Astrocyte (in vitro differentiated cells and primary cell): ENCODE measurements around the gene CARTPT. TPM values are rescaled to one million over a fixed set of nuclear protein-coding genes. Genes with fewer than 3 reads are reported as not detected.

Experiments
- DNase-seq: peaks from one replicate; pipeline ENCODE4 v3.0.0-alpha.2; 2010; ENCODE audit warnings: low read depth
- FAIRE-seq: peaks from 2 replicates; lab custom pipeline; 2011; peaks lifted over from hg19 to GRCh38; lab: Jason Lieb, UNC
- H2AFZ ChIP-seq: 2 replicates; pipeline ENCODE4 v1.6.0; 2012; ENCODE audit warnings: low read depth, low read length, inconsistent platforms
- H3K27ac ChIP-seq: 2 replicates; pipeline ENCODE4 v1.5.1; 2011; ENCODE audit warnings: low read depth, low read length, inconsistent platforms
- H3K27me3 ChIP-seq: 2 replicates; pipeline ENCODE4 v1.6.0; 2011; ENCODE audit warnings: low read length, inconsistent platforms; ENCODE audit not compliant: insufficient read depth
- H3K36me3 ChIP-seq: 2 replicates; pipeline ENCODE4 v1.5.1; 2011; ENCODE audit warnings: low read length, inconsistent platforms; ENCODE audit not compliant: insufficient read depth
- H3K4me1 ChIP-seq: 2 replicates; pipeline ENCODE4 v1.5.1; 2011; ENCODE audit warnings: low read length, inconsistent platforms; ENCODE audit not compliant: insufficient read depth
- H3K4me2 ChIP-seq: 2 replicates; pipeline ENCODE4 v1.6.0; 2012; ENCODE audit warnings: low read length, inconsistent platforms
- H3K4me3 ChIP-seq: 2 replicates; pipeline ENCODE4 v1.5.1; 2011; ENCODE audit warnings: low read depth, mild to moderate bottlenecking, low read length, inconsistent platforms; ENCODE audit not compliant: insufficient read depth
- H3K79me2 ChIP-seq: 2 replicates; pipeline ENCODE4 v1.6.0; 2012; ENCODE audit warnings: mild to moderate bottlenecking, low read length, inconsistent platforms; ENCODE audit not compliant: insufficient read depth
- H3K9ac ChIP-seq: 2 replicates; pipeline ENCODE4 v1.6.0; 2012; ENCODE audit warnings: mild to moderate bottlenecking, low read length, inconsistent platforms
- H3K9me3 ChIP-seq: 2 replicates; pipeline ENCODE4 v1.5.1; 2012; ENCODE audit warnings: low read depth, mild to moderate bottlenecking, low read length, inconsistent platforms; ENCODE audit not compliant: insufficient read depth
- H4K20me1 ChIP-seq: 2 replicates; pipeline ENCODE4 v1.6.0; 2012; ENCODE audit warnings: low read length, inconsistent platforms; ENCODE audit not compliant: insufficient read depth
- H3K27ac Mint-ChIP-seq: one replicate; pipeline ENCODE4 v1.8.0; 2021; ENCODE audit warnings: mild to moderate bottlenecking, mixed read lengths; ENCODE audit not compliant: unreplicated experiment
- H3K27me3 Mint-ChIP-seq: one replicate; pipeline ENCODE4 v1.8.0; 2021; ENCODE audit warnings: low read depth, mixed read lengths; ENCODE audit not compliant: unreplicated experiment
- H3K36me3 Mint-ChIP-seq: one replicate; pipeline ENCODE4 v1.8.0; 2021; ENCODE audit warnings: low read depth, mixed read lengths; ENCODE audit not compliant: unreplicated experiment
- H3K4me1 Mint-ChIP-seq: one replicate; pipeline ENCODE4 v1.8.0; 2021; ENCODE audit warnings: low read depth, mixed read lengths; ENCODE audit not compliant: unreplicated experiment
- H3K4me3 Mint-ChIP-seq: one replicate; pipeline ENCODE4 v1.8.0; 2021; ENCODE audit warnings: mild to moderate bottlenecking, moderate library complexity, mixed read lengths; ENCODE audit not compliant: unreplicated experiment
- H3K9me3 Mint-ChIP-seq: one replicate; pipeline ENCODE4 v1.8.0; 2021; ENCODE audit warnings: mild to moderate bottlenecking, mixed read lengths; ENCODE audit not compliant: unreplicated experiment
- EZH2 ChIP-seq: IDR thresholded peaks from 2 replicates; pipeline ENCODE4 v1.6.1; 2012; ENCODE audit warnings: mild to moderate bottlenecking, low read length, inconsistent platforms; ENCODE audit not compliant: insufficient read depth
- total RNA-seq: library from RNA; stranded (reverse); gene quantifications from 2 replicates; pipeline ENCODE4 v1.2.1, GENCODE V29; 2021
- TF ChIP-seq, protein P1 (sequence below): IDR thresholded peaks from 2 replicates; pipeline ENCODE4 v1.5.1; 2011; ENCODE audit warnings: low read depth, mild to moderate bottlenecking, inconsistent platforms, low read length, moderate library complexity; ENCODE audit not compliant: insufficient read depth

CARTPT gene
- total RNA-seq, 1 donor from 2014 or later: not detected

DNA sequence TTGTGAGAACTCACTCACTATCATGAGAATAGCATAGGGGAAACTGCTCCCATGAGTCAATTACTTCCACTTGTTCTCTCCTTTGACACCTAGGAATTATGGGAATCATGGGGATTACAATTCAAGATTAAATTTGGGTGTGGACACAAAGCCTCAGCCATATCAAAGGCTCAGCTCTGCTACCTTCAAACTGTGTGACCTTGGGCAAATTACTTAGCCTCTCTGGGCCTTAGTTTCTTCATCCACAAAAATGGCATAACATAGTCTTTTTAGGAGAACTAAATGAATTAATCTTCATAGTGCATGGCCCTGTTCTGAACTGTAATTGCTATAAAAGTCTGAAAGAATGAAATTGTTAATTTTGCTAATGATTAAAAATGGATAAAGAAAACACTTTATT, 18.3 kb upstream of the CARTPT start:
- FAIRE-seq (no peak), DNase-seq (no peak)
- TF ChIP-seq EZH2: no peak
- TF ChIP-seq, protein P1, sequence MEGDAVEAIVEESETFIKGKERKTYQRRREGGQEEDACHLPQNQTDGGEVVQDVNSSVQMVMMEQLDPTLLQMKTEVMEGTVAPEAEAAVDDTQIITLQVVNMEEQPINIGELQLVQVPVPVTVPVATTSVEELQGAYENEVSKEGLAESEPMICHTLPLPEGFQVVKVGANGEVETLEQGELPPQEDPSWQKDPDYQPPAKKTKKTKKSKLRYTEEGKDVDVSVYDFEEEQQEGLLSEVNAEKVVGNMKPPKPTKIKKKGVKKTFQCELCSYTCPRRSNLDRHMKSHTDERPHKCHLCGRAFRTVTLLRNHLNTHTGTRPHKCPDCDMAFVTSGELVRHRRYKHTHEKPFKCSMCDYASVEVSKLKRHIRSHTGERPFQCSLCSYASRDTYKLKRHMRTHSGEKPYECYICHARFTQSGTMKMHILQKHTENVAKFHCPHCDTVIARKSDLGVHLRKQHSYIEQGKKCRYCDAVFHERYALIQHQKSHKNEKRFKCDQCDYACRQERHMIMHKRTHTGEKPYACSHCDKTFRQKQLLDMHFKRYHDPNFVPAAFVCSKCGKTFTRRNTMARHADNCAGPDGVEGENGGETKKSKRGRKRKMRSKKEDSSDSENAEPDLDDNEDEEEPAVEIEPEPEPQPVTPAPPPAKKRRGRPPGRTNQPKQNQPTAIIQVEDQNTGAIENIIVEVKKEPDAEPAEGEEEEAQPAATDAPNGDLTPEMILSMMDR: no peak
- Mint-ChIP-seq H3K4me3 (no peak overlapping the region), H3K9me3 (no peaks in the 10 kb centered on the region), H3K36me3 (no peaks in the 10 kb centered on the region), H3K4me1 (peaks cover 5% of the 10 kb centered on the region), H3K27me3 (peaks cover 14% of the 10 kb centered on the region), H3K27ac (no peak overlapping the region)
- Histone ChIP-seq H3K4me1 (no peaks in the 10 kb centered on the region), H3K9ac (no peak overlapping the region), H2AFZ (no peak overlapping the region), H3K79me2 (no peaks in the 10 kb centered on the region), H3K27ac (no peak overlapping the region), H3K9me3 (no peaks in the 10 kb centered on the region), H3K36me3 (no peaks in the 10 kb centered on the region), H3K27me3 (peaks cover 24% of the 10 kb centered on the region), H4K20me1 (no peaks in the 10 kb centered on the region), H3K4me3 (no peak overlapping the region), H3K4me2 (no peak overlapping the region)

DNA sequence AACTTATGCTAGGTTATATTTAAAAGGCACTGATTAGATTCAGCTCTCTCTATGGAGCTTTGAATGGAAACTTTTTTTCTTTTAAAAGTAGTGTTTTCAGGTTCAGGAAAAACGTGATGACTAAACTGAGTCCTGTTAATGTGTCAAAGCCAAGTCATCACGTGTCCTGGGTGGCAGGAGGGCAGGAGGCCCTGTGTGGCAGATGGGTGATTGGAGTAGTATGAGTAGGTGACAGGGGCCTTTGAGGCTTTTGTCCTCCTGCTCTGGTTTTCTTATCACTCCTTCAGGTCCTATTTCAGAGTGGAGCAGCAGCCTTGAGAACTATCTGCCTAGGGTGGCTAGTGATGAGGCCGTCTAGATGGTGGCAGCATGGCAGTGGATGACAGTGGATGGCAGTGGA, 17.7 kb upstream of the CARTPT start:
- Histone ChIP-seq H3K9ac (no peak overlapping the region), H3K9me3 (no peaks in the 10 kb centered on the region), H3K4me3 (no peak overlapping the region), H3K4me2 (no peak overlapping the region), H2AFZ (no peak overlapping the region), H3K27me3 (peaks cover 24% of the 10 kb centered on the region), H3K79me2 (no peaks in the 10 kb centered on the region), H4K20me1 (no peaks in the 10 kb centered on the region), H3K4me1 (no peaks in the 10 kb centered on the region), H3K36me3 (no peaks in the 10 kb centered on the region), H3K27ac (no peak overlapping the region)
- no peak overlapping the region for H3K4me3 Mint-ChIP-seq
- FAIRE-seq: no peak
- peaks cover 2% of the 10 kb centered on the region for H3K4me1 Mint-ChIP-seq
- H3K36me3 Mint-ChIP-seq: no peaks in the 10 kb centered on the region
- peaks cover 18% of the 10 kb centered on the region for H3K27me3 Mint-ChIP-seq
- no peak overlapping the region for H3K27ac Mint-ChIP-seq
- H3K9me3 Mint-ChIP-seq: no peaks in the 10 kb centered on the region
- no peak for TF ChIP-seq EZH2
- TF ChIP-seq, protein P1: no peak
- DNase-seq: no peak

- no peaks in the 10 kb centered on the region for H3K9me3 ChIP-seq
- H3K4me3 Mint-ChIP-seq: no peak overlapping the region
- no peak overlapping the region for H3K27ac ChIP-seq
- H3K79me2 ChIP-seq: no peaks in the 10 kb centered on the region
- H3K27me3 ChIP-seq: peaks cover 38% of the 10 kb centered on the region
- peaks cover 32% of the 10 kb centered on the region for H3K27me3 Mint-ChIP-seq
- H3K9me3 Mint-ChIP-seq: no peaks in the 10 kb centered on the region
- H3K27ac Mint-ChIP-seq: no peak overlapping the region
- TF ChIP-seq, protein P1: no peak
- TF ChIP-seq EZH2: no peak
- no peak overlapping the region for H3K9ac ChIP-seq
- H3K4me1 ChIP-seq: no peaks in the 10 kb centered on the region
- H3K4me1 Mint-ChIP-seq: peaks cover 2% of the 10 kb centered on the region
- H3K36me3 ChIP-seq: no peaks in the 10 kb centered on the region
- H2AFZ ChIP-seq: no peak overlapping the region
- H4K20me1 ChIP-seq: no peaks in the 10 kb centered on the region
- no peak overlapping the region for H3K4me2 ChIP-seq
- no peak overlapping the region for H3K4me3 ChIP-seq
- no peak for DNase-seq
- FAIRE-seq: no peak
- H3K36me3 Mint-ChIP-seq: no peaks in the 10 kb centered on the region
Measured at GRCh38 chr5:71703941-71704340, 15.1 kb upstream of the CARTPT start.
